ENCODE results near the gene VMP1.

DNA sequence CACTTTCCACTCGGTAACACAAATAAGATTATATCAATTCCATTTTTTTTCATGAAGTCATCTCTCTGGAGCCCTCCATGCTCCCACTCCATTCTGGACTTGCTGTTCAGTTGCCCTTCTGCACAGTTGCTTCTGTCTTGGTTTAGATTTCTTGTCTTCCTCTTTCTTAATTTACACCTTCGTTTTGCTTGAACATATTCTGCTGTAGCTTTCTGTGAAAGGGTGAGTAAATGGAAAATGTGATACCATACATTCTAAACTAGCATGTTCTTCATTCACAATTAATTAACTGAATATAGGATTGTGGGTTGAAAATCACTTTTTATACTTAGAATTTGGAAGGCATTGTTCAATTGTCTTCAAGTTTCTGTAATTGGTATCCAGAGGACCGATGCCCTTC lies 69.6 kb downstream of the VMP1 start:
- TF ChIP-seq, protein P1, sequence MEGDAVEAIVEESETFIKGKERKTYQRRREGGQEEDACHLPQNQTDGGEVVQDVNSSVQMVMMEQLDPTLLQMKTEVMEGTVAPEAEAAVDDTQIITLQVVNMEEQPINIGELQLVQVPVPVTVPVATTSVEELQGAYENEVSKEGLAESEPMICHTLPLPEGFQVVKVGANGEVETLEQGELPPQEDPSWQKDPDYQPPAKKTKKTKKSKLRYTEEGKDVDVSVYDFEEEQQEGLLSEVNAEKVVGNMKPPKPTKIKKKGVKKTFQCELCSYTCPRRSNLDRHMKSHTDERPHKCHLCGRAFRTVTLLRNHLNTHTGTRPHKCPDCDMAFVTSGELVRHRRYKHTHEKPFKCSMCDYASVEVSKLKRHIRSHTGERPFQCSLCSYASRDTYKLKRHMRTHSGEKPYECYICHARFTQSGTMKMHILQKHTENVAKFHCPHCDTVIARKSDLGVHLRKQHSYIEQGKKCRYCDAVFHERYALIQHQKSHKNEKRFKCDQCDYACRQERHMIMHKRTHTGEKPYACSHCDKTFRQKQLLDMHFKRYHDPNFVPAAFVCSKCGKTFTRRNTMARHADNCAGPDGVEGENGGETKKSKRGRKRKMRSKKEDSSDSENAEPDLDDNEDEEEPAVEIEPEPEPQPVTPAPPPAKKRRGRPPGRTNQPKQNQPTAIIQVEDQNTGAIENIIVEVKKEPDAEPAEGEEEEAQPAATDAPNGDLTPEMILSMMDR (conservative IDR thresholded peaks at IDR 0.05; ENCODE audit: low read depth, low read length) = no peak
- TF ChIP-seq EZH2 (IDR thresholded peaks at IDR 0.05; ENCODE audit: low read length, unreplicated experiment) (no peak), EZH2phosphoT487 (IDR thresholded peaks at IDR 0.05; ENCODE audit: borderline replicate concordance, low read length) (no peak)
